Measurements from ENCODE around the gene GTF2A1. TPM values are rescaled to one million over a fixed set of nuclear protein-coding genes. Genes with fewer than 3 reads are reported as not detected.

Gene GTF2A1
- total RNA-seq, 4 donors from 2014 or later: 17.1 to 35.1 (median 28.4) TPM

- no peak overlapping the region for H3K27ac ChIP-seq (replicated peaks in 1 of 4)
- TF ChIP-seq POLR2AphosphoS5 (IDR thresholded peaks at IDR 0.05): no peak
- TF ChIP-seq EP300 (IDR thresholded peaks at IDR 0.05): no peak
- no peaks in the 10 kb centered on the region for H3K27me3 ChIP-seq
- H3K9me3 ChIP-seq: no peaks in the 10 kb centered on the region
- peaks cover 30 to 82% (median 43%) of the 10 kb centered on the region in 4 donors for H3K36me3 ChIP-seq
- H3K4me1 ChIP-seq: peaks cover 0 to 4% (median 0%) of the 10 kb centered on the region in 4 donors
- 92% methylated on average over 6 of the region's 6 CpGs for WGBS
- H3K4me3 ChIP-seq: no peak overlapping the region
- no peak for DNase-seq (ENCODE audit: extremely low spot score)
- intact Hi-C loops (cut with DNase I): no loop called here
Observed at GRCh38 chr14:81200054-81200453, 20.7 kb downstream of the GTF2A1 start.

DNA sequence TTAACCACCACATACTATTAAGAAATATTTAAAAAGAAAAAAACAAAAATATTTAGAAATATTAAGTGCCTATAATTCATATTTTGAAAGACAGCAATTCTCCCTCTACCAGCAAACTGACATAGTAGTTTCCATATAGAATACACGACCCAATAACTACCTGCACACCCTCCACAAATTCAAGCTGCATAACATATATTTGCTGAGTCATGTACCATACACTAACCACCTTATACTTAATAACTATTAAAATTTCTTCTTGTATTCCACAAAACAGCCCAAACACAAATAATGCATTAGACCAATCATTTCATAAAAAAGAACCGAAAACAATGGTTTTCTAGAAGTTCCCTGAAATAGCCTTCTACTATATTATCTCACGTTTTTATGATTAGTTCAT lies 21.7 kb downstream of the GTF2A1 start:
- H3K4me1 ChIP-seq: no peaks in the 10 kb centered on the region
- H3K27me3 ChIP-seq: no peaks in the 10 kb centered on the region
- no peak overlapping the region for H3K4me3 ChIP-seq
- intact Hi-C loops (cut with DNase I): no loop called here
- DNase-seq (ENCODE audit: extremely low spot score): no peak
- H3K9me3 ChIP-seq: no peaks in the 10 kb centered on the region
- TF ChIP-seq EP300 (IDR thresholded peaks at IDR 0.05) (no peak), CTCF (IDR thresholded peaks at IDR 0.05) (no peak), POLR2A (IDR thresholded peaks at IDR 0.05; ENCODE audit: low read depth) (no peak)
- 96% methylated on average over 3 of the region's 3 CpGs for WGBS
- peaks cover 36 to 88% (median 50%) of the 10 kb centered on the region in 4 donors for H3K36me3 ChIP-seq
- no peak overlapping the region for H3K27ac ChIP-seq (replicated peaks in 1 of 4)

GRCh38 chr14:81198651-81199050 lies 22.1 kb downstream of the GTF2A1 start:
- WGBS: 94% methylated on average over 2 of the region's 2 CpGs
- intact Hi-C loops (cut with DNase I): no loop called here
- Histone ChIP-seq H3K27me3 (no peaks in the 10 kb centered on the region), H3K36me3 (peaks cover 36 to 90% (median 53%) of the 10 kb centered on the region in 4 donors), H3K4me3 (no peak overlapping the region), H3K27ac (replicated peaks in 1 of 4) (no peak overlapping the region), H3K9me3 (no peaks in the 10 kb centered on the region), H3K4me1 (no peaks in the 10 kb centered on the region)
- DNase-seq (ENCODE audit: extremely low spot score): no peak
- TF ChIP-seq CTCF (IDR thresholded peaks at IDR 0.05): no peak
- no peak for TF ChIP-seq POLR2A (IDR thresholded peaks at IDR 0.05; ENCODE audit: low read depth)
- TF ChIP-seq EP300 (IDR thresholded peaks at IDR 0.05): no peak
- no peak for TF ChIP-seq POLR2AphosphoS5 (IDR thresholded peaks at IDR 0.05)

DNA sequence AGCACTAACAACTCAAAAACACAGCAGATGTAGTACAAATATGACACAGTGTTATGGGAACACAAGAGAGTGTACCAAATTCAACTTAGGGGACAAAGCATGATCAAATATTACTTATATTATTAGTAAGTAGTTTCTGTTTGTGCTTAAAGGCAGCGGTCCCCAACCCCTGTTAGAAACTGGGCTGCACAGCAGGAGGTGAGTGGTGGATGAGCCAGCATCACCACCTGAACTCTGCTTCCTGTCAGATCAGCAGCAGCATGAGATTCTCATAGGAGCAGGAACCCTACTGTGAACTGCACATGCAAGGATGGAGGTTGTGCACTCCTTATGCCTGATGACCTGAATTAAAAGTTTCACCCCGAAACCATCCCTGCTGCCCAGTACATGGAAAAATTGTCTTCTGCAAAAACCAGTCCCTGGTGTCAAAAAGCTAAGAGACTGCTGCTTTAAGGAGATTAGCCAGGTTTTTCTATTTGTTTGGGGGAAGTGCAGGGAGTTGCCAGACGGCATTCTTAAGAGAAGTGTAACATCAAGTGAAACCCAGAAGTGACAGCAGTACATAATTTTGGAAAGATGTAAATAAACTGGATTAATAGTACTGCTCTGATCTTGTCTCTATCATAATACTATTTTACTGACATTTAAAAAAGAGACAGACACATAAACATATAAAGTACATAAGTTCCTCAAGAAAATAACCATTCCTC lies 26.7 kb downstream of the GTF2A1 start:
- 93% methylated on average over 3 of the region's 3 CpGs for WGBS
- peaks cover 32 to 87% (median 54%) of the 10 kb centered on the region in 4 donors for H3K36me3 ChIP-seq
- no peaks in the 10 kb centered on the region for H3K4me1 ChIP-seq
- H3K4me3 ChIP-seq: no peak overlapping the region
- H3K27me3 ChIP-seq: no peaks in the 10 kb centered on the region
- intact Hi-C loops (cut with DNase I): no loop called here
- H3K27ac ChIP-seq (replicated peaks in 1 of 4): no peak overlapping the region
- no peak for DNase-seq (ENCODE audit: extremely low spot score)
- no peak for TF ChIP-seq POLR2AphosphoS5 (IDR thresholded peaks at IDR 0.05)
- TF ChIP-seq POLR2A (IDR thresholded peaks at IDR 0.05; ENCODE audit: low read depth): no peak
- no peak for TF ChIP-seq CTCF (IDR thresholded peaks at IDR 0.05)
- no peak for TF ChIP-seq EP300 (IDR thresholded peaks at IDR 0.05)
- H3K9me3 ChIP-seq: no peaks in the 10 kb centered on the region

GRCh38 chr14:81192594-81192993 lies 28.2 kb downstream of the GTF2A1 start:
- H3K4me3 ChIP-seq: no peak overlapping the region
- TF ChIP-seq CTCF (IDR thresholded peaks at IDR 0.05): no peak
- TF ChIP-seq POLR2AphosphoS5 (IDR thresholded peaks at IDR 0.05): no peak
- no peak for TF ChIP-seq EP300 (IDR thresholded peaks at IDR 0.05)
- TF ChIP-seq POLR2A (IDR thresholded peaks at IDR 0.05; ENCODE audit: low read depth): no peak
- WGBS: 88% methylated on average over 2 of the region's 2 CpGs
- H3K27ac ChIP-seq (replicated peaks in 1 of 4): no peak overlapping the region
- intact Hi-C loops (cut with DNase I): no loop called here
- H3K36me3 ChIP-seq: peaks cover 32 to 81% (median 57%) of the 10 kb centered on the region in 4 donors
- H3K27me3 ChIP-seq: no peaks in the 10 kb centered on the region
- DNase-seq (ENCODE audit: extremely low spot score): no peak
- H3K9me3 ChIP-seq: no peaks in the 10 kb centered on the region
- H3K4me1 ChIP-seq: no peaks in the 10 kb centered on the region

Measured in esophagus muscularis mucosa (tissue), 4 donors.